Immature natural killer cell (primary cell): Measurements from ENCODE around the gene FSCB. TPM values are rescaled to one million over a fixed set of nuclear protein-coding genes. Genes with fewer than 3 reads are reported as not detected.
"Not testable (repeated sequence)": the region's sequence is repeated elsewhere in the genome, so short reads cannot be mapped to it uniquely, and the experiment has no call there.

ENCODE experiments used
- DNase-seq, 3 donors: peaks; one replicate each; pipeline ENCODE4 v3.0.0; 2022; ENCODE audit warnings: mixed read lengths in 1 of 3
- H3K27ac Mint-ChIP-seq, 6 donors: one replicate each; pipeline ENCODE4 v1.8.0; 2020; ENCODE audit warnings: mixed read lengths in 6 of 6, mild to moderate bottlenecking in 5 of 6, inconsistent platforms in 4 of 6, moderate library complexity in 3 of 6
- H3K27me3 Mint-ChIP-seq, 3 donors: one replicate each; pipeline ENCODE4 v1.8.0; 2020 to 2021; ENCODE audit warnings: low read depth in 3 of 3, mild to moderate bottlenecking in 3 of 3, mixed read lengths in 3 of 3, moderate library complexity in 3 of 3, inconsistent platforms in 1 of 3
- H3K36me3 Mint-ChIP-seq, 3 donors: one replicate each; pipeline ENCODE4 v1.8.0; 2020; ENCODE audit warnings: mixed read lengths in 3 of 3, inconsistent platforms in 2 of 3, mild to moderate bottlenecking in 2 of 3
- H3K4me1 Mint-ChIP-seq, 2 donors: one replicate each; pipeline ENCODE4 v1.8.0; 2020; ENCODE audit warnings: inconsistent platforms in 2 of 2, mild to moderate bottlenecking in 2 of 2, mixed read lengths in 2 of 2, moderate library complexity in 1 of 2
- H3K4me3 Mint-ChIP-seq, 5 donors: one replicate each; pipeline ENCODE4 v1.8.0; 2020; ENCODE audit warnings: mild to moderate bottlenecking in 5 of 5, mixed read lengths in 5 of 5, inconsistent platforms in 3 of 5, moderate library complexity in 3 of 5
- H3K9me3 Mint-ChIP-seq, 6 donors: one replicate each; pipeline ENCODE4 v1.8.0; 2020; ENCODE audit warnings: mild to moderate bottlenecking in 6 of 6, mixed read lengths in 6 of 6, inconsistent platforms in 4 of 6, moderate library complexity in 3 of 6
- polyA plus RNA-seq, 3 donors: library from polyadenylated mRNA; unstranded; fragments of 300-500 nt; fragmentation: Illumina TruSeq; gene quantifications; one replicate each; pipeline ENCODE4 v1.2.3, GENCODE V29; 2021

FSCB gene, protein sequence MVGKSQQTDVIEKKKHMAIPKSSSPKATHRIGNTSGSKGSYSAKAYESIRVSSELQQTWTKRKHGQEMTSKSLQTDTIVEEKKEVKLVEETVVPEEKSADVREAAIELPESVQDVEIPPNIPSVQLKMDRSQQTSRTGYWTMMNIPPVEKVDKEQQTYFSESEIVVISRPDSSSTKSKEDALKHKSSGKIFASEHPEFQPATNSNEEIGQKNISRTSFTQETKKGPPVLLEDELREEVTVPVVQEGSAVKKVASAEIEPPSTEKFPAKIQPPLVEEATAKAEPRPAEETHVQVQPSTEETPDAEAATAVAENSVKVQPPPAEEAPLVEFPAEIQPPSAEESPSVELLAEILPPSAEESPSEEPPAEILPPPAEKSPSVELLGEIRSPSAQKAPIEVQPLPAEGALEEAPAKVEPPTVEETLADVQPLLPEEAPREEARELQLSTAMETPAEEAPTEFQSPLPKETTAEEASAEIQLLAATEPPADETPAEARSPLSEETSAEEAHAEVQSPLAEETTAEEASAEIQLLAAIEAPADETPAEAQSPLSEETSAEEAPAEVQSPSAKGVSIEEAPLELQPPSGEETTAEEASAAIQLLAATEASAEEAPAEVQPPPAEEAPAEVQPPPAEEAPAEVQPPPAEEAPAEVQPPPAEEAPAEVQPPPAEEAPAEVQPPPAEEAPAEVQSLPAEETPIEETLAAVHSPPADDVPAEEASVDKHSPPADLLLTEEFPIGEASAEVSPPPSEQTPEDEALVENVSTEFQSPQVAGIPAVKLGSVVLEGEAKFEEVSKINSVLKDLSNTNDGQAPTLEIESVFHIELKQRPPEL
- polyA plus RNA-seq = not detected

DNA sequence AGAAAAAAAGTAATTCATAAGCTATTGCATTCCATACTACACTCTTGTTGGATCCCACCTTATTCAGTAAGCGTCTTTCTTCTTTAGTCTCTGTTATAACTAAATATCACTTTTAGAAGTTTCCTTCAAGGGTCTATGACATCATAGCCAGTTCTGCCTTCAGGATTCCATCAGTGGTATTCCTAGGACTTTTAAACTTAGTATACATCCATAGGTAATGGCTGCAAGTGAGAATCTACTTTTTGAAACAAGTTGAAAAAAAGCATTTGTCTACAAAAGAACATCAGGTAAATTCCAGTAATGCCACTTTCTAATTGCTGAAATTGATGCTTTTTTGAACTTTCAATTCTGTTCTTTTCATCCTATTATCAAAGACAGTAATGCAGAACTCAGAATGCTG, at the start of gene FSCB:
Gene FSCB, minus strand, starts transcription at position 101 of the 400 bp plus-strand sequence. CDS start 296 bp downstream, outside the sequence.
- Mint-ChIP-seq H3K4me3 (no peak within 1 kb of the TSS), H3K27ac (no peak within 1 kb of the TSS), H3K27me3 (peaks cover 0 to 3% (median 0%) of the 10 kb centered on the region in 3 donors), H3K9me3 (peaks cover 12 to 34% (median 19%) of the 10 kb centered on the region in 6 donors), H3K36me3 (no peaks in the 10 kb centered on the region), H3K4me1 (no peaks in the 10 kb centered on the region)
- DNase-seq = no peak

DNA sequence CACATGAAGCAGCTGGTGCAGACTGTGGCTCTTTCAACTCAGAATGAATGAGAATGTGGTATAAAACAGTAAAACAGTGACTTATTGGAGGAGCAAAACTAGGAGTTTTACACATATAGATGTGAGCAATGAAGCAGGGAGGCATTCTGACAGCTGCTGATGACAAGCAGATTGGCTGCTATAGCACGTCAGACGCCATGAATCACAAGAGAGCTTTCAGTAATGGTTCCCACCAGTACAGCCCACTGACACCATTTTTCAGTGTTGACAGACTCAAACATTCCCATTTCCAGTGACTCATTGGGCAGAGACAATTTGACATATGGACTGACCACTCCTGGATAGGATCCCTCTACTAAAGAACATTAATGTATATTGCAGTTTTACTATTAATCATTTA, 24.6 kb upstream of the FSCB start:
- H3K27ac Mint-ChIP-seq = no peak overlapping the region
- no peak for DNase-seq

DNA sequence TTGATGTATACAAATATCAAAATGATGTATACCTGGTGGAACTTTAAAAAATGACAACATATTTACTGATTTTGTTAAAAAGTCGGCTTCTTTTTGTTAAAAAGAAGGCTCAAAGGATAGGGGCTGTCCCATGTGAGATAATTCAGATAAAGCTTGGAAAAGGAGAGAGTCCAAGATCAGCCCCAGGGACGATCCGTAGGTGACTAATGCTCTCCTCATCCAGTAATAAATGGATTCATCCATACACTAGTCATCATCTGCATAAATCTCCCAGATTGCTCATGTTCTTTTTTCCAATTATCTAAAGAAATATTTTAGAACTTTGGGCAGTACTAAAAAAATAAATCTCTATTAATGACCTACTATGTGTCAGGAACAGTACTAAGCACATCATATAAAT, 23.4 kb upstream of the FSCB start:
- H3K4me3 Mint-ChIP-seq = no peak overlapping the region
- no peaks in the 10 kb centered on the region for H3K36me3 Mint-ChIP-seq
- H3K4me1 Mint-ChIP-seq = no peaks in the 10 kb centered on the region
- no peak for DNase-seq
- H3K27ac Mint-ChIP-seq = no peak overlapping the region
- peaks cover 3 to 24% (median 11%) of the 10 kb centered on the region in 6 donors for H3K9me3 Mint-ChIP-seq
- no peaks in the 10 kb centered on the region for H3K27me3 Mint-ChIP-seq

More for the DNA sequence above, 24.6 kb upstream of the FSCB start:
- no peaks in the 10 kb centered on the region for H3K36me3 Mint-ChIP-seq
- no peak overlapping the region for H3K4me3 Mint-ChIP-seq
- no peaks in the 10 kb centered on the region for H3K27me3 Mint-ChIP-seq
- H3K9me3 Mint-ChIP-seq = peaks cover 1 to 18% (median 10%) of the 10 kb centered on the region in 6 donors
- H3K4me1 Mint-ChIP-seq = no peaks in the 10 kb centered on the region

- H3K27me3 Mint-ChIP-seq = no peaks in the 10 kb centered on the region
- no peaks in the 10 kb centered on the region for H3K36me3 Mint-ChIP-seq
- no peak overlapping the region for H3K27ac Mint-ChIP-seq
- DNase-seq = no peak
- H3K4me1 Mint-ChIP-seq = no peaks in the 10 kb centered on the region
- H3K9me3 Mint-ChIP-seq = peaks cover 3 to 32% (median 15%) of the 10 kb centered on the region in 6 donors
- no peak overlapping the region for H3K4me3 Mint-ChIP-seq
Measured at GRCh38 chr14:44529026-44529425, 21.9 kb upstream of the FSCB start.

- no peak for DNase-seq
- H3K36me3 Mint-ChIP-seq = no peaks in the 10 kb centered on the region
- H3K27ac Mint-ChIP-seq = no peak overlapping the region
- H3K4me1 Mint-ChIP-seq = no peaks in the 10 kb centered on the region
- H3K9me3 Mint-ChIP-seq = peaks cover 2 to 26% (median 12%) of the 10 kb centered on the region in 6 donors
- H3K4me3 Mint-ChIP-seq = no peak overlapping the region
- H3K27me3 Mint-ChIP-seq = no peaks in the 10 kb centered on the region
Measured at GRCh38 chr14:44528180-44528579, 21.1 kb upstream of the FSCB start.

- Mint-ChIP-seq H3K27me3 (no peaks in the 10 kb centered on the region), H3K4me3 (no peak overlapping the region), H3K4me1 (no peaks in the 10 kb centered on the region), H3K9me3 (peaks cover 7 to 42% (median 23%) of the 10 kb centered on the region in 6 donors), H3K36me3 (no peaks in the 10 kb centered on the region), H3K27ac (no peak overlapping the region)
- no peak for DNase-seq
Measured at GRCh38 chr14:44525237-44525636, 18.2 kb upstream of the FSCB start.

GRCh38 chr14:44515668-44516067, 8.6 kb upstream of the FSCB start:
- not testable (repeated sequence) for DNase-seq, H3K4me3 Mint-ChIP-seq, H3K27ac Mint-ChIP-seq, H3K36me3 Mint-ChIP-seq, H3K4me1 Mint-ChIP-seq, H3K27me3 Mint-ChIP-seq
- H3K9me3 Mint-ChIP-seq = peaks cover 6 to 50% (median 32%) of the 10 kb centered on the region in 6 donors

DNA sequence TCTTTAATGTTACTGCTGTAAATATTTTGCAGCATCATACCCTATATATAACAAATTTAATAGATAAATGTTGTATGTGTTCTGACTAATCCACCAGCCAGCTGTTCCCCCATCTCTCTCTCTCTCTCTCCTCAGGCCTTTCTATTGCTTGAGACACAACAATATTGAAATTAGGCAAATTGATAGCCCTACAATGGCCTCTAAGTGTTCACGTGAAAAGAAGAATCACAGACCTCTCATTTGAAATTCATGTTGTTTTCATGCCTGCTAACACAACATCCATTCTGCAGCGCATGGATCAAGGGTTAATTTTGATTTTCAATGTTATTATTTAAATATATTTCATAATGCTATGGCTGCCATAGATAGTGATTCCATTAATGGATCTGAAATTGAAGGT, 1.8 kb upstream of the FSCB start:
- H3K27me3 Mint-ChIP-seq = peaks cover 0 to 3% (median 2%) of the 10 kb centered on the region in 3 donors

GRCh38 chr14:44505588-44505987, 1.5 kb downstream of the FSCB start:
- Mint-ChIP-seq H3K4me1 (no peaks in the 10 kb centered on the region), H3K9me3 (peaks cover 7 to 32% (median 16%) of the 10 kb centered on the region in 6 donors), H3K27me3 (peaks cover 0 to 2% (median 0%) of the 10 kb centered on the region in 3 donors), H3K36me3 (no peaks in the 10 kb centered on the region), H3K4me3 (no peak overlapping the region), H3K27ac (no peak overlapping the region)
- no peak for DNase-seq

More for the DNA sequence above, 1.8 kb upstream of the FSCB start:
- Mint-ChIP-seq H3K36me3 (no peaks in the 10 kb centered on the region), H3K4me1 (no peaks in the 10 kb centered on the region), H3K9me3 (peaks cover 12 to 35% (median 23%) of the 10 kb centered on the region in 6 donors), H3K4me3 (no peak overlapping the region), H3K27ac (no peak overlapping the region)
- DNase-seq = no peak

DNA sequence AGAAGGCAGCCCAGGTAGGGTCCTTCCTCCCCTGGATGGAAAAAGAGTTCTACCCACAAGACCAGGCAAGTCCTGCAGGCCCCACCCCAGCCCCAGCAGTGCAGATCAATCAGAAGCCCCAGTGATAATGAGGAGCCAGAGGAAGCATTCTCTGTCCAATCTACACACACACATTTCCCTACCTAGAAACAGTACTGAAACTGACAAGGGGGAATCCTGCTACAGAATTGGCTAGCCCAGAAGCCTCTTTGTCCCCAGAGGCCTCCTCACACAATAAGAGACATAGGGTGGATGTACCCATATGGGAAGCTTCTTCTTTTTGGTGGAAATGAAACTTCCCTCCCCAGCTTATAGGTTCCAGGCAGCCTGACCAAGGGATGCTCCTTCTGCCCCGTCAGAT, 9.9 kb downstream of the FSCB start:
- Mint-ChIP-seq H3K27ac (no peak overlapping the region), H3K4me3 (no peak overlapping the region), H3K4me1 (no peaks in the 10 kb centered on the region), H3K27me3 (peaks cover 0 to 3% (median 0%) of the 10 kb centered on the region in 3 donors), H3K9me3 (peaks cover 8 to 60% (median 17%) of the 10 kb centered on the region in 6 donors), H3K36me3 (no peaks in the 10 kb centered on the region)
- no peak for DNase-seq

DNA sequence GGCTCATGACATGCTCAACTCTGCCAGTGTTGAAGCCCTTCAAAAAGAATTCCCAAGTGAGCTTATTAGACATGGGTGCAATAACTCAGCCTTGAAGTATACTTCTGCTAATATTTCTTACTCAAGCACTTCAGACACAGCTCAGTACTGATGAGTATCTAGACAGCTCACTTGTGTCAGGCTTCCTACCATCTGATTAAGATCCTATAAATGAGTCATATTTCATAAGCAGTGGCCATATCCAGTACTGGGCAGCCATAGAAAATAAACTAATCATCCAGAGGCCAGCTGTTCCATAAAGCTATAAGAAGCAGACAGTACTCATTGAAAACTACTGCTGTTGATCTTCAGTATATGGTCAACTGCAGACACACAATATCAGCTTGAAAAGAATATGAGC, 12.9 kb downstream of the FSCB start:
- H3K27me3 Mint-ChIP-seq = peaks cover 0 to 2% (median 0%) of the 10 kb centered on the region in 3 donors
- H3K9me3 Mint-ChIP-seq = peaks cover 9 to 49% (median 15%) of the 10 kb centered on the region in 6 donors
- no peaks in the 10 kb centered on the region for H3K36me3 Mint-ChIP-seq
- DNase-seq = no peak
- no peak overlapping the region for H3K27ac Mint-ChIP-seq
- H3K4me3 Mint-ChIP-seq = no peak overlapping the region
- H3K4me1 Mint-ChIP-seq = no peaks in the 10 kb centered on the region

DNA sequence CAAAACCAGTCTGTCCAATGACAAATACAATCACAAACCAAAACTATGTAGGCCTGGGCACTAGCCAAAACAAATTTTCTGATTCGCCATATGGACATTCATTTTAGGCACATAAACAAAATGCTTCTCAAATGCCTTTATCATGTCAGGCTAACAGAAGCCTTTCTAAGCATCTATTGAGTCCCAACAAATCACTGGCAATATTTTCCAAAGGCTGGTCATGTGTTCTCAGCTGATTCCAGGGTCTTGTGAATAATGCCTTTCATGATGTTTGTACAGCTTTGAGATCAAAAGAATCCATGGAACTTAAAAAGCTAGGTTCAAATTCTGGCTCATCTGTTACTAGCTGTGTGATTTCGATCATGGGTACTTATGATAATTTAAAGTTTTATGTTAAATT, 16.1 kb downstream of the FSCB start:
- H3K36me3 Mint-ChIP-seq = no peaks in the 10 kb centered on the region
- DNase-seq = no peak
- no peaks in the 10 kb centered on the region for H3K4me1 Mint-ChIP-seq
- peaks cover 8 to 45% (median 14%) of the 10 kb centered on the region in 6 donors for H3K9me3 Mint-ChIP-seq
- H3K27me3 Mint-ChIP-seq = peaks cover 0 to 2% (median 0%) of the 10 kb centered on the region in 3 donors
- no peak overlapping the region for H3K27ac Mint-ChIP-seq
- H3K4me3 Mint-ChIP-seq = no peak overlapping the region

GRCh38 chr14:44477953-44478352, 29.1 kb downstream of the FSCB start:
- Mint-ChIP-seq H3K27ac (no peak overlapping the region), H3K27me3 (no peaks in the 10 kb centered on the region), H3K4me1 (no peaks in the 10 kb centered on the region), H3K36me3 (peaks cover 0 to 3% (median 0%) of the 10 kb centered on the region in 3 donors), H3K4me3 (no peak overlapping the region), H3K9me3 (peaks cover 5 to 44% (median 28%) of the 10 kb centered on the region in 6 donors)
- DNase-seq = no peak

GRCh38 chr14:44468771-44469170, 38.3 kb downstream of the FSCB start:
- no peak for DNase-seq
- Mint-ChIP-seq H3K36me3 (peaks cover 0 to 3% (median 0%) of the 10 kb centered on the region in 3 donors), H3K9me3 (peaks cover 5 to 14% (median 11%) of the 10 kb centered on the region in 6 donors), H3K4me1 (no peaks in the 10 kb centered on the region), H3K27me3 (peaks cover 0 to 1% (median 0%) of the 10 kb centered on the region in 3 donors), H3K27ac (no peak overlapping the region), H3K4me3 (no peak overlapping the region)
